ENCODE measurements around the gene SLC25A33. TPM values are rescaled to one million over a fixed set of nuclear protein-coding genes. Genes with fewer than 3 reads are reported as not detected.

Gene SLC25A33
- total RNA-seq, 4 donors from 2014 or later = 1.0 to 6.1 (median 3.3) TPM

DNA sequence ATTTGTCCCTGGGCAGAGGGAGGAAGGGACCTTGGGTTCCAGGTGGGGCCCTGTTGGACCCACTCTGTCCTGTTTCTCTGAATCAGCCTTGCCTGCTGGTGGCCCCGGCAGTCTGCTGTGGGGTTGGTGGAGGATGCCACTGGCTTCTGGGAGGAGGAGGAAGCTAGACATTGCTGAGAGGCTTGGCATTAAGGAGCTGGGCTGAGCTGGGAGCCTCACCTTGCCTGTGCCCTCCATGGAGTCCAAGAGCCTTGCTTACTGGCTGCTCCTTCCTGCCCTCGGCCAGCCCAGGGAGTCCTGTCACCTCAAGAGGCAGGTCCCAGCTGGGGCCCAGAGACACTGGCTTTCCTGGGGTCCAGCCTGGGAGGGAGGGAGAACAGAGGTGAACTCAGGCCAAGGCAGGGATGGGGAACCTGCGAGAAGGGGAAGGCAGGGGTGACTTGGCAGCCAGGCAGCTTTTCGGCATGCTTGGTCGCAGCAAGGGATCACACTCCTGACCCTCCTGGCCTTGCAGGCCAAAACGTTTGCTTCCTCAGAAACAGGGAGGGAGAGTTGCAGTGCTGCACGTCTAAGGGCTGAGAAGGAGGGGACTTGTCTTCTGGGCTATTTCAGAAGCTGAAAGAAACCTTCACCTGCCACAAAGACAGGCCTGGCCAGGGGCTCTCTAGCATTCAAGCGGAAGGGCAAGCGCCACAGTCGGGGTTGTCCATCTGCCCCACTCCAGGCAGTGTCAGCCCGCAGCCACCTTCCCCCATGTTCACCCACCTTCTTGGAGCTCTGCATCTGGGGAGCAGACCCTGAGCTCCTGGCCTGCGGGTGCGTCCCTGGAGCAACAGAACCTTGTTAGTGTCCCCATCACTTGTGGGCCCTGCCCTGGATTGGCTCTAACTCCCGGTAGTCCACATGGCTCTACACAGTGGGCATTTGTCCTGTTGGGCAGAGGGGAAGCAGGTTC, 58.4 kb downstream of the SLC25A33 start:
- H3K27ac ChIP-seq = no peak overlapping the region
- intact Hi-C loops (cut with DNase I; ENCODE audit: low total_unique reads) = no loop called here
- H3K4me3 ChIP-seq = no peak overlapping the region
- TF ChIP-seq, protein P1, sequence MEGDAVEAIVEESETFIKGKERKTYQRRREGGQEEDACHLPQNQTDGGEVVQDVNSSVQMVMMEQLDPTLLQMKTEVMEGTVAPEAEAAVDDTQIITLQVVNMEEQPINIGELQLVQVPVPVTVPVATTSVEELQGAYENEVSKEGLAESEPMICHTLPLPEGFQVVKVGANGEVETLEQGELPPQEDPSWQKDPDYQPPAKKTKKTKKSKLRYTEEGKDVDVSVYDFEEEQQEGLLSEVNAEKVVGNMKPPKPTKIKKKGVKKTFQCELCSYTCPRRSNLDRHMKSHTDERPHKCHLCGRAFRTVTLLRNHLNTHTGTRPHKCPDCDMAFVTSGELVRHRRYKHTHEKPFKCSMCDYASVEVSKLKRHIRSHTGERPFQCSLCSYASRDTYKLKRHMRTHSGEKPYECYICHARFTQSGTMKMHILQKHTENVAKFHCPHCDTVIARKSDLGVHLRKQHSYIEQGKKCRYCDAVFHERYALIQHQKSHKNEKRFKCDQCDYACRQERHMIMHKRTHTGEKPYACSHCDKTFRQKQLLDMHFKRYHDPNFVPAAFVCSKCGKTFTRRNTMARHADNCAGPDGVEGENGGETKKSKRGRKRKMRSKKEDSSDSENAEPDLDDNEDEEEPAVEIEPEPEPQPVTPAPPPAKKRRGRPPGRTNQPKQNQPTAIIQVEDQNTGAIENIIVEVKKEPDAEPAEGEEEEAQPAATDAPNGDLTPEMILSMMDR (IDR thresholded peaks at IDR 0.05) = no peak
- no peak for TF ChIP-seq POLR2A (IDR thresholded peaks at IDR 0.05)
- no peak for DNase-seq
- H3K36me3 ChIP-seq = no peaks in the 10 kb centered on the region
- H3K9me3 ChIP-seq = no peaks in the 10 kb centered on the region
- H3K27me3 ChIP-seq = no peaks in the 10 kb centered on the region
- peaks cover 0 to 6% of the 10 kb centered on the region in 2 donors for H3K4me1 ChIP-seq

DNA sequence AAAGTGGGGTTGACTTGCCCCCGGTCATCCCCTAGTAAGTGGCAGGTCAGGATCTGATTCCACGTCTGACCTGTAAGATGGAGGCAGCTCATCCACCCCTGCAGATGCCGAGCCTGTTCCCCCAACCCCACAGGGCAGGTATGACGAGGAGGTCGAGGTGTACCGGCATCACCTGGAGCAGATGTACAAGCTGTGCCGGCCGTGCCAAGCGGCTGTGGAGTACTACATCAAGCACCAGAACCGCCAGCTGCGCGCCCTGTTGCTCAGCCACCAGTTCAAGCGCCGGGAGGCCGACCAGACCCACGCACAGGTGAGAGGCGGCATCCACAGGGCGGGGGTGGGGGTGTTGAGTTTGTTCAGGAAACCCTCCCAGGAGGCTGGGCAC, 59.0 kb downstream of the SLC25A33 start:
- no peaks in the 10 kb centered on the region for H3K27me3 ChIP-seq
- no peaks in the 10 kb centered on the region for H3K4me1 ChIP-seq
- intact Hi-C loops (cut with DNase I; ENCODE audit: low total_unique reads) = no loop called here
- no peak overlapping the region for H3K27ac ChIP-seq
- no peaks in the 10 kb centered on the region for H3K9me3 ChIP-seq
- no peaks in the 10 kb centered on the region for H3K36me3 ChIP-seq
- TF ChIP-seq, protein P1 (IDR thresholded peaks at IDR 0.05) = no peak
- TF ChIP-seq POLR2A (IDR thresholded peaks at IDR 0.05) = no peak
- DNase-seq = no peak
- H3K4me3 ChIP-seq = no peak overlapping the region

DNA sequence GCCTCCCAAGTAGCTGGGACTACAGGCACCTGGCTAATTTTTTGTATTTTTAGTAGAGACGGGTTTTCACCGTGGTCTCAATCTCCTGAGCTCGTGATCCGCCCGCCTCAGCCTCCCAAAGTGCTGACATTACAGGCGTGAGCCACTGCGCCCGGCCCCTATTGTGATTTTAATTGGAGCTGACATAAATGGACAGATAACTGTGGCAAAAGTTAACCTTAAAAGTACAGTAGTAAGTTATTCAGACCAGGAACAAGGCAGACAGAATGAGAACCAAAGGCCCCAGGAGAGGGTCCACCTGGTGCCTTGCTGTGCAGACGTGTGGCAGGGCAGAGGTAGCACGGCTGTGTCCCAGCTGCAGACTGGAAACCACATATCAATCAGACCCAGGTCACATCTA, 60.5 kb downstream of the SLC25A33 start:
- no peak for TF ChIP-seq POLR2A (IDR thresholded peaks at IDR 0.05)
- TF ChIP-seq, protein P1 (IDR thresholded peaks at IDR 0.05) = no peak
- Histone ChIP-seq H3K27me3 (no peaks in the 10 kb centered on the region), H3K4me3 (no peak overlapping the region), H3K4me1 (no peaks in the 10 kb centered on the region), H3K9me3 (no peaks in the 10 kb centered on the region), H3K27ac (no peak overlapping the region), H3K36me3 (no peaks in the 10 kb centered on the region)
- DNase-seq = no peak
- intact Hi-C loops (cut with DNase I; ENCODE audit: low total_unique reads) = no loop called here

DNA sequence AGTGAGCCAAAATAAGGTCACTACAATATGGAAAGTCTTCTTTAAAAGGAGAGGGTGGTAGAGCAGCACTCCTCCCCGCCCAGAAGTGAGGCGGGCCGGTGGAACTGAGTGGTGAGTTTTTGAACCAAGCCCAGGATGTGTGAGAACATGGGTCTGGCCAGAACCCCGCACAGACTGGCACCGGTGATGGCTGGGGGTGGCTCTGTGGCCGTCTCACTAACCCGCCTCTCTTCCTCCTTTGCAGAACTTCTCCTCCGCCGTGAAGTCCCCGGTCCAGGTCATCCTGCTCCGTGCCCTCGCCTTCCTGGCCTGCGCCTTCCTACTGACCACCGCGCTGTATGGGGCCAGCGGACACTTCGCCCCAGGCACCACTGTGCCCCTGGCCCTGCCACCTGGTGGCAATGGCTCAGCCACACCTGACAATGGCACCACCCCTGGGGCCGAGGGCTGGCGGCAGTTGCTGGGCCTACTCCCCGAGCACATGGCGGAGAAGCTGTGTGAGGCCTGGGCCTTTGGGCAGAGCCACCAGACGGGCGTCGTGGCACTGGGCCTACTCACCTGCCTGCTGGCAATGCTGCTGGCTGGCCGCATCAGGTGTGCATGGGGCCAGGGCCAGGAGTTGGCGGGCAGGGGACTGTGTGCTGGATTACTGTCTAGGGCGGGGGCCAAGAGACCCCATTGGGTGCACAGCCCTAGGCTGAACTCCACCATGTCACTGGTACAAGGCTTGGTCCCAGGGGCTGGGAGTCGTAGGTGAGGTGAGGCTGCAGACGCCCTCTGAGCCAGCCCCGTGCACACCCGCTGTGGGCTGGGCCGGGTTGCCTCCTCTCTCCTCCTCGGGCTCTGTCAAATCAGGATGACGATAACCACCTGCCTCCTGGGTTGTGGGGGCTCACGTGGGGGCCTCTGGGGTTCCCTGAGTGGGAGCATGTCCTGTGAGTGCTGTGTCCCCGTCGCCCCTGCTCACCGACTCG, 61.9 kb downstream of the SLC25A33 start:
- intact Hi-C loops (cut with DNase I; ENCODE audit: low total_unique reads) = no loop called here
- no peak for DNase-seq
- TF ChIP-seq, protein P1 (IDR thresholded peaks at IDR 0.05) = no peak
- no peak for TF ChIP-seq POLR2A (IDR thresholded peaks at IDR 0.05)
- Histone ChIP-seq H3K27ac (no peak overlapping the region), H3K36me3 (no peaks in the 10 kb centered on the region), H3K4me1 (no peaks in the 10 kb centered on the region), H3K27me3 (no peaks in the 10 kb centered on the region), H3K9me3 (no peaks in the 10 kb centered on the region), H3K4me3 (no peak overlapping the region)

All from uterus (tissue), 4 donors.